ENCODE data around the gene ATP12A.

The ATP12A gene

GRCh38 chr13:24659239-24659638, 21.0 kb upstream of the ATP12A start:
- no peak for DNase-seq (ENCODE audit: extremely low spot score)
- POLR2A ChIA-PET = no interaction called here
- CTCF ChIA-PET = no interaction called here
- no peak for TF ChIP-seq FOXA1 (IDR thresholded peaks at IDR 0.05)
- no peak for TF ChIP-seq SUZ12 (IDR thresholded peaks at IDR 0.05)
- no peak for TF ChIP-seq BHLHE40 (IDR thresholded peaks at IDR 0.05; ENCODE audit: borderline replicate concordance)
- TF ChIP-seq ZNF384 (IDR thresholded peaks at IDR 0.05) = no peak
- no peak for TF ChIP-seq L3MBTL2 (conservative IDR thresholded peaks at IDR 0.05)
- TF ChIP-seq ARNT (IDR thresholded peaks at IDR 0.05) = no peak
- no peak for TF ChIP-seq SP1 (IDR thresholded peaks at IDR 0.05)
- TF ChIP-seq HDGF (IDR thresholded peaks at IDR 0.05; ENCODE audit: borderline replicate concordance) = no peak
- TF ChIP-seq PKNOX1 (IDR thresholded peaks at IDR 0.05) = no peak
- TF ChIP-seq CTBP1 (IDR thresholded peaks at IDR 0.05; ENCODE audit: borderline replicate concordance) = no peak
- TF ChIP-seq LEF1 (IDR thresholded peaks at IDR 0.05; ENCODE audit: borderline replicate concordance) = no peak
- no peak for TF ChIP-seq NFRKB (IDR thresholded peaks at IDR 0.05)
- TF ChIP-seq TARDBP (IDR thresholded peaks at IDR 0.05) = no peak
- no peak for TF ChIP-seq FOXM1 (IDR thresholded peaks at IDR 0.05; ENCODE audit: borderline replicate concordance)
- no peak for TF ChIP-seq ELF4 (IDR thresholded peaks at IDR 0.05)
- no peak for TF ChIP-seq FOXK2 (IDR thresholded peaks at IDR 0.05)

GRCh38 chr13:24660023-24660741, 20.0 kb upstream of the ATP12A start:
- TF ChIP-seq CTBP1 (IDR thresholded peaks at IDR 0.05; ENCODE audit: borderline replicate concordance) (no peak), L3MBTL2 (conservative IDR thresholded peaks at IDR 0.05) (no peak), SP1 (IDR thresholded peaks at IDR 0.05) (no peak), ARNT (IDR thresholded peaks at IDR 0.05) (no peak), BHLHE40 (IDR thresholded peaks at IDR 0.05; ENCODE audit: borderline replicate concordance) (no peak), SUZ12 (IDR thresholded peaks at IDR 0.05) (no peak), LEF1 (IDR thresholded peaks at IDR 0.05; ENCODE audit: borderline replicate concordance) (no peak), HDGF (IDR thresholded peaks at IDR 0.05; ENCODE audit: borderline replicate concordance) (no peak)
- no peak for DNase-seq (ENCODE audit: extremely low spot score)
- ChIA-PET CTCF (interaction anchor here (0.6 kb wide), 1 partner anchor 10 kb away, joined by 3 read pairs; no protein-coding TSS in a partner anchor), POLR2A (no interaction called here)

- TF ChIP-seq LEF1 (IDR thresholded peaks at IDR 0.05; ENCODE audit: borderline replicate concordance) (no peak), BHLHE40 (IDR thresholded peaks at IDR 0.05; ENCODE audit: borderline replicate concordance) (no peak), FOXK2 (IDR thresholded peaks at IDR 0.05) (no peak), CTBP1 (IDR thresholded peaks at IDR 0.05; ENCODE audit: borderline replicate concordance) (no peak), L3MBTL2 (conservative IDR thresholded peaks at IDR 0.05) (no peak), TARDBP (IDR thresholded peaks at IDR 0.05) (no peak)
- no peak for DNase-seq (ENCODE audit: extremely low spot score)
- POLR2A ChIA-PET = no interaction called here
- CTCF ChIA-PET = interaction anchor here (1.0 kb wide), 1 partner anchor 10 kb away, joined by 3 read pairs; no protein-coding TSS in a partner anchor
Measured at GRCh38 chr13:24661713-24662112, 18.5 kb upstream of the ATP12A start.

GRCh38 chr13:24662195-24663088, 17.8 kb upstream of the ATP12A start:
- CTCF ChIA-PET = interaction anchor here (1.0 kb wide), 1 partner anchor 9 kb away, joined by 3 read pairs; no protein-coding TSS in a partner anchor
- TF ChIP-seq NFRKB (IDR thresholded peaks at IDR 0.05) = no peak
- no peak for TF ChIP-seq CTBP1 (IDR thresholded peaks at IDR 0.05; ENCODE audit: borderline replicate concordance)
- no peak for TF ChIP-seq SP1 (IDR thresholded peaks at IDR 0.05)
- no peak for TF ChIP-seq FOXK2 (IDR thresholded peaks at IDR 0.05)
- no peak for TF ChIP-seq L3MBTL2 (conservative IDR thresholded peaks at IDR 0.05)
- no peak for DNase-seq (ENCODE audit: extremely low spot score)
- POLR2A ChIA-PET = no interaction called here

- ChIA-PET CTCF (interaction anchor here (0.6 kb wide), 1 partner anchor 35 kb away, joined by 3 read pairs; no protein-coding TSS in a partner anchor), POLR2A (no interaction called here)
- TF ChIP-seq FOXA1 (IDR thresholded peaks at IDR 0.05) (no peak), ELF4 (IDR thresholded peaks at IDR 0.05) (no peak), SUZ12 (IDR thresholded peaks at IDR 0.05) (no peak), NFRKB (IDR thresholded peaks at IDR 0.05) (no peak), PKNOX1 (IDR thresholded peaks at IDR 0.05) (no peak), BHLHE40 (IDR thresholded peaks at IDR 0.05; ENCODE audit: borderline replicate concordance) (no peak), LEF1 (IDR thresholded peaks at IDR 0.05; ENCODE audit: borderline replicate concordance) (no peak), TARDBP (IDR thresholded peaks at IDR 0.05) (no peak), ARNT (IDR thresholded peaks at IDR 0.05) (no peak), HDGF (IDR thresholded peaks at IDR 0.05; ENCODE audit: borderline replicate concordance) (no peak), SP1 (IDR thresholded peaks at IDR 0.05) (no peak), ZNF384 (IDR thresholded peaks at IDR 0.05) (no peak), FOXM1 (IDR thresholded peaks at IDR 0.05; ENCODE audit: borderline replicate concordance) (no peak), FOXK2 (IDR thresholded peaks at IDR 0.05) (no peak), CTBP1 (IDR thresholded peaks at IDR 0.05; ENCODE audit: borderline replicate concordance) (no peak), L3MBTL2 (conservative IDR thresholded peaks at IDR 0.05) (no peak)
- DNase-seq (ENCODE audit: extremely low spot score) = no peak
Measured at GRCh38 chr13:24663089-24663395, 17.2 kb upstream of the ATP12A start.

DNA sequence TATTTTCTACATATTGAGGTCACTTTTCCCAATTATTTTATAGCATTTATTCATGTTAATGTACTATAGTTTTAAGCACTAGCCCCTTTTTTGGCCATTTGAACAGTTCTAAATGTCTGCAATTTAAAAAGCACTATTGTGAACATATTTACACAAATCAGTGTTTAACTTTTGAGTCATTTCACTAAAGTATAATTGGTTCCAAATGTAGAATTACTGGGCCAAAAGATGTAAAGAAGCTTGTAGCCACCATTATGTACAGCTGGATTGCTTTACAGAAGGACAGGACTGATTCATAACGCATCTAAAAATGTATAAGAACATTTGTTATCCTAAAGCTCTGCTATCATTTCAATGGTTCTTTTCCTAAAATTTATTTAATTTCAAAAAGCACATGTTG, 16.6 kb upstream of the ATP12A start:
- DNase-seq (ENCODE audit: extremely low spot score) = no peak
- CTCF ChIA-PET = interaction anchor here (0.6 kb wide), 1 partner anchor 36 kb away, joined by 3 read pairs; no protein-coding TSS in a partner anchor
- TF ChIP-seq PKNOX1 (IDR thresholded peaks at IDR 0.05) = no peak
- TF ChIP-seq BHLHE40 (IDR thresholded peaks at IDR 0.05; ENCODE audit: borderline replicate concordance) = no peak
- no peak for TF ChIP-seq NFRKB (IDR thresholded peaks at IDR 0.05)
- TF ChIP-seq FOXA1 (IDR thresholded peaks at IDR 0.05) = no peak
- TF ChIP-seq ARNT (IDR thresholded peaks at IDR 0.05) = no peak
- TF ChIP-seq FOXK2 (IDR thresholded peaks at IDR 0.05) = no peak
- TF ChIP-seq ZNF384 (IDR thresholded peaks at IDR 0.05) = no peak
- TF ChIP-seq SUZ12 (IDR thresholded peaks at IDR 0.05) = no peak
- TF ChIP-seq ELF4 (IDR thresholded peaks at IDR 0.05) = no peak
- no peak for TF ChIP-seq LEF1 (IDR thresholded peaks at IDR 0.05; ENCODE audit: borderline replicate concordance)
- TF ChIP-seq TARDBP (IDR thresholded peaks at IDR 0.05) = no peak
- no peak for TF ChIP-seq CTBP1 (IDR thresholded peaks at IDR 0.05; ENCODE audit: borderline replicate concordance)
- TF ChIP-seq L3MBTL2 (conservative IDR thresholded peaks at IDR 0.05) = no peak
- no peak for TF ChIP-seq HDGF (IDR thresholded peaks at IDR 0.05; ENCODE audit: borderline replicate concordance)
- no peak for TF ChIP-seq SP1 (IDR thresholded peaks at IDR 0.05)
- TF ChIP-seq FOXM1 (IDR thresholded peaks at IDR 0.05; ENCODE audit: borderline replicate concordance) = no peak
- POLR2A ChIA-PET = no interaction called here

Data from HEK293T (cell line).